HG03159 (cell line): Measurements from ENCODE around the gene ATG4B.
"Not testable (repeated sequence)": the region's sequence is repeated elsewhere in the genome, so short reads cannot be mapped to it uniquely, and the experiment has no call there.

Experiments used
- ATAC-seq: cut with Tn5 transposase; IDR thresholded peaks from one replicate; pipeline ENCODE4 v1.9.1; 2021; ENCODE audit warnings: mild to moderate bottlenecking, moderate library complexity; ENCODE audit not compliant: unreplicated experiment

The ATG4B gene

GRCh38 chr2:241637018-241637794 lies at the start of gene ATG4B, which contains the start of gene THAP4:
TSS of gene ATG4B (plus strand) at chr2:241637693. CDS start at chr2:241637715, 22 bp downstream.
TSS of gene THAP4 (minus strand) at chr2:241637158. CDS start at chr2:241637017, 141 bp downstream.
- ATAC-seq, result peak; percentile 59

DNA sequence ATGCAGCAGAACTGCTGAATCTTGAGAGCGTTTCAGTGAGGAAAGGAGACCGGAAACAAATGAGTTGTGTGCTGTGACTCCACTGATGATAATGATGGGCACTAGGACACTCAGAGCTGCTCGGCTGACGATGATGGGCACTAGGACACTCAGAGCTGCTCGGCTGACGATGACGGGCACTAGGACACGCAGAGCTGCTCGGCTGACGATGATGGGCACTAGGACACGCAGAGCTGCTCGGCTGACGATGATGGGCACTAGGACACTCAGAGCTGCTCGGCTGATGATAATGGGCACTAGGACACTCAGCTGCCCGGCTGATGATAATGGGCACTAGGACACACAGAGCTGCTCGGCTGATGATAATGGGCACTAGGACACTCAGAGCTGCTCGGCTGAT lies 47.6 kb upstream of the ATG4B start:
- not testable (repeated sequence) for ATAC-seq

GRCh38 chr2:241590496-241591455 lies 46.7 kb upstream of the ATG4B start:
- not testable (repeated sequence) for ATAC-seq

GRCh38 chr2:241592126-241592845 lies 45.2 kb upstream of the ATG4B start:
- no peak for ATAC-seq

DNA sequence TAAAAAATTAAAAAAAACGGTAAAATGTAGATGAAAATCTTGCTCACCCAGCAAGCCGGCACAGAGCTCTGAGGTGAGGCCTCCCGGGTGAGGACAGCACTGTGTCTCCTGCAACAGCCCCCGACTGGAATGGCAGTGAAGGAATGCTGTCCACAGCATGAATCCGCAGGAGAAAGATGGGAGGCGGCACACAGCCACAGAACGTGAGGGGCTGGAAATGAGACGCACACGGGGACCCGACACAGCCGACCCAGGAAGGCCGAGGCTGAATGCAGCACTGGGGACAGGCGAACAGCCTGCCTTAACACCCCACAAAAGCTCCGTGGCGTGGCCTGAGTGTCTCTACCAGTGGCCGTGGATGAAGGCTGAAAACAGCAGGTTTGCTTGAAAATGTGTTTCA lies 44.2 kb upstream of the ATG4B start:
- ATAC-seq, result no peak

- ATAC-seq, result no peak
Measured at GRCh38 chr2:241595600-241596140, 41.8 kb upstream of the ATG4B start.

- ATAC-seq, result no peak
Measured at GRCh38 chr2:241597561-241597960, 39.9 kb upstream of the ATG4B start.

DNA sequence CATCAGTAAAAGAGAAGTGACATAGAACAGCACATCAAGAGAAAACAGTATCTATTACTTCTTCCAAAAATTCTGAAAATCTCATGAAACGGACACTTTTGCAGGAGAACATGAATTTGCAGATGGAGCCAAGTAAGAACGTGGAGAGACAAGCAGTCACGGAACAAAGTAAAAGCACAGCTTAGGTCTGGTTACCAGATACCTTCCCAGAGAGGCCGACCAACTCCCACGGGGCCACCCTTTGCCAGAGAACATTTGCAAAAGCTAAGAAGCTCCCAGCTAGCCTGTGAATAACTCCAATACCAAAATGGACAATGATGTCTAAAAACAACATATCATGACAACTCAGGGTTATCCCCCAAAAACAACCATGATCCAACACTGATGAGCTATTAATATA lies 39.4 kb upstream of the ATG4B start:
- no peak for ATAC-seq

- ATAC-seq, result no peak
Measured at GRCh38 chr2:241598487-241598886, 39.0 kb upstream of the ATG4B start.

- ATAC-seq, result no peak
Measured at GRCh38 chr2:241599615-241600014, 37.9 kb upstream of the ATG4B start.

DNA sequence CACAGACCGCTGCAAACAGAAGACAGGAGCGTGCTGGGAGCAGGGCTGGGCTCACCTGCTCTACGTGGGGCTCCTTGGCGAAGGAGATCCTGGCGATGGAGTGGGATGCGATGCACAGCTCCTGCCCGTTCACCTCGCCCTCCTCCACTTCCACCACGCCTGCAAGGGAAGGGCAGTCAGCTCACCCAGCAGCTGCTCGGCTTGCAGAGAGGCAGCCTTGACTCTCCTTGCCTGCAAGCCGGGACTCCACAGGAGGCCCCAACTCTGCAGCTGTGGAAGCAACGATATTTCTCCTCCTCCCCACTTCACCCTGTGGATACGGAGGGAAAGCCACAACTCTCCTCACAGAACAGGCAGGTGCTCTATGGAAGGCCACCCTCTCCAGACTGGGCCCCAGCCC lies 35.7 kb upstream of the ATG4B start:
- no peak for ATAC-seq

DNA sequence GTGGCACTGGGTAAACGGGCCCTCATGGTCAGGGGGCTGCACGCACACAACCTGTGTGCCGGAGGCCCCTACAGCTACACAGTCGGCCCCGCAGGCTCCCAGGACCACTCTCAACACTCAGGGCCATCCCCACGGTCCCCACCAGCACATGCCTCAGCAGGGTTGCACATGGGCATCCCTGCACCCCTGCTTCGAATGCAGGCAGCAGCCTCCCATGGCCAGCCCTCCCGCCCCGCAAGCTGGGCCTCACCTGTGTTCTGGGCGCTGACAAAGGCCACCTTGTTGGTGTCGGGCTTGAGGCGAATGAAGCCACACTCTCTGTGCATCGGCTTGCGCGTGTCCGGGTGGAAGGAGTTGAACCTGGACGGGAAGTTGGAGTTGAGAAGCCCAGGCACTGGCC lies 34.8 kb upstream of the ATG4B start:
- no peak for ATAC-seq

- ATAC-seq, result no peak
Measured at GRCh38 chr2:241603686-241604085, 33.8 kb upstream of the ATG4B start.

DNA sequence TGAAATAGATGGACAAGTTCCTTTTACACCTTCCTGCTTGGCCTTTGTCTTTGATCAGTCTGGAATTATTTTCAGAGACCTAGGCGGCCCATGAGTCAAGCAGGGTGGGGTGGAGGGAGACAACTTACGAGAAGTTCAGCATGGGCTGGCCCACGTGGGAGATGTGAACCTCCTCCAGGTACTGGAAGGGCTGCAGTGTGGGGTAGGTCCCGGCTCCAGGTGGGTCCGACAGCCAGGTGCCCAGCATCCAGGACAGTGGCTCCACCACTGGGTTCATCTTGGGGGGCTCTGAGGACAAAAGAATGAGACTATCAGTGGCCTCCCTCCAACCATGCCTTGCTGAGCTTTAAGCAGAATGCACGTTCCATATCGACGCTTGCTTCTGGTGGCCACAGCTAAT lies 31.3 kb upstream of the ATG4B start:
- no peak for ATAC-seq

- no peak for ATAC-seq
Measured at GRCh38 chr2:241607162-241607885, 30.2 kb upstream of the ATG4B start.

GRCh38 chr2:241608881-241609280 lies 28.6 kb upstream of the ATG4B start:
- ATAC-seq, result no peak

DNA sequence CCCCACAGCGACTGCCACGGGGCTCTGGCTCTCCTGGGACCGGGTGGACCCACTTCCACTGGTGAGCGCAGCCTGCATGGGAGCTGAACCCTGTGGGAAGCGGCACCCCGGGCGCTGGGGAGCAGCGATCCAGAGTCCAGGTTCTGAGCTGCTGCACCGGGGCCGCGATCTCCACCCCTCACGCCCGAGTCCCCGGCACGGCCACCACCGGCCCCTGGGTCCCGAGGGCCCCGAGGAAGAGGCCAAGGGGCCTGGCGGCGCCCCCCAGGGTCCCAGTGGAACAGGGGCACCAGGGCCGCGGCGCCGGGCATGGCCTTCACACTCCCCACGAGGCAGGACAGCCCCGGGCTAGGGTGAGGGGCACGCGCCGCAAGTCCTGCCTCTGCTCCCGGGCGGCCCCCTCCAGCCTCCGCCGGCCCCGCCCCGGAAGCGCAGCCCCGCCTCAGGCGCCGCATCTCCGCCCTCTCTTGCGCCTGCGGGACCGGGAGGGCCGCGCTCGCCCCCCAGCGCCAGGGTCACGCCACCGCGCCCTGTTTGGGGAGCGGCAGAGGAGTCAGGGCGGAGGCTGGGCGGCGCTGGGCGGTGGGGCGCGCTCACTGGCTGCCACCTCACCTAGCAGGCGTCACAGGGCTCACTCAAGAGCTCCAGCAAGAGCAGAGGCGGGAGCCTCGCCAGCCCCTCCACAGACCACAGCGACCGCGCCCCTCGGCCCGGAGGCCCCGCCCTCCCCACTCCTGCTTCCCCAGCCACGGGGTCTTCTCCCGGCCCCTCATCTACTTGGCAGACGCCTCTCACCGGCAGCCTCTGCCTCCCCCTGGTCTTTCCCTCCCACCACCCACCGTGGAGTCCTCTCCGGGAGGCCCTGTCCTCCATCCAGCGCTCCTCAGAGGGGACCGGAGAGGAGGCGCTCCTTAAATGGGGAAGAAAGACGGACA lies 27.4 kb upstream of the ATG4B start:
- peak; percentile 98 for ATAC-seq

DNA sequence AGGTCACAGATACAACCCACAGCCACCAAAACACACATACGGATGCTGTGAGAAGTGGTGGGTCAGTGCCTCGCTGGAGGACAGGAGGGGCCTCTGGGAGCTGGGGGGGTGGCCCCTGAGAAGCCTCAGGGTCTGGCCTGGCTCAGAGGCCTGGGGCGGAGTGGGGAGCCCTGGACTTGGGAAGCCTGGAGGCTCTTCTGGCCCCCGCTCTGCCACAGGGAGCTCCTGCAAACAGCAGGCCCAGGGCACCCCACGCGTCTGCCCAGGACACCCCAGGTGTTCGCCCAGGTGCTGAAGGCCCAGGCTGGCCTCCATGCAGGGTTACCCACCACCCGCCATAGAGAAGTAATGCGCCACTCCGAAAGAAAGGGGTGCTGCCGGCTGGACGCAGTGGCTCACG lies 26.4 kb upstream of the ATG4B start:
- no peak for ATAC-seq
